DMS53 treated with DMSO at 0.1 percent for 48 hours (cell line): Measurements from ENCODE around the gene TXNDC16.

Source experiments
- DNase-seq: peaks from one replicate; lab custom pipeline; 2025; ENCODE audit not compliant: unreplicated experiment; lab: John Stamatoyannopoulos, UW

Gene TXNDC16

GRCh38 chr14:52455291-52456088 lies 96.8 kb downstream of the TXNDC16 start:
- no peak for DNase-seq

GRCh38 chr14:52447236-52447635 lies 105.1 kb downstream of the TXNDC16 start:
- DNase-seq: no peak

GRCh38 chr14:52446355-52446754 lies 106.0 kb downstream of the TXNDC16 start:
- no peak for DNase-seq

DNA sequence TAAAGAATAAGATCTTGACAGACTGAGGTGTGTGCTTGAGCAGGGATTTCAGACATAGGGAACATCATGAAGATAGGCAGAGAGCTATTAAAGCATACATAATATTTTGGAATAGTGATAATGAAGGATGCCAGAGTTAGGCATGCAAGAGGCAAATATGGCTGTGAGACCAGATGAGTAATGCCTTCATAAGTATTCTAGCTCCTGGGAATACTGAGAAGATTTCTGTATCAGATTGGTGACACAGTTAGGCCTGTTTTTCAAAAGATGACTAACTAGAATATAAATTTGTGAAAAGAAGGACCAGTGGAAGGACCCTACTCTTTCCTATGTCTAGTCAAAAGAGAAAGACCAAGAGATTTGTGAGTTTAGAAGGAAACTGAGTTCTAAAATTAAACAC lies 108.8 kb downstream of the TXNDC16 start:
- DNase-seq: no peak

GRCh38 chr14:52442602-52443001 lies 109.7 kb downstream of the TXNDC16 start:
- DNase-seq: no peak

- no peak for DNase-seq
Measured at GRCh38 chr14:52442166-52442565, 110.1 kb downstream of the TXNDC16 start.

- no peak for DNase-seq
Measured at GRCh38 chr14:52439476-52439875, 112.8 kb downstream of the TXNDC16 start.

DNA sequence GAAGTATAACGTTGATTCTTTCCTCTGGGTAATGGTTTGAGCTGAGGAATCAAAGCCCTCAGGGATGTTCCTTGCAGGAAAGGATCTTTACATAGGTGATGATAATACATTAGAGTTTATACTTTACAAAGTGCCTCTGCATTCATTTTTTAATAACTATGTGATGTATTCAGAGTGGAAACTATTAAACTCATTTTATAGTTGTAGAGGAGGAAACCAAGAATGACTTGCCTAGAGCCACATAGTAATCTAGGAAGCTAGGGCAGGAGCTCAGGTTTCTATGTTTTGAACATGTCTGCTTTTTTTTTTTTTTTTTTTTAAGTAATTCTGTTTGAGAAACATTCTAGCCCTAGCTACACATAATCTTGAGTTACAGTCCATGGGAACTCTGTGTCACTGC lies 117.3 kb downstream of the TXNDC16 start:
- no peak for DNase-seq

GRCh38 chr14:52430474-52430873 lies 121.8 kb downstream of the TXNDC16 start:
- DNase-seq: no peak

DNA sequence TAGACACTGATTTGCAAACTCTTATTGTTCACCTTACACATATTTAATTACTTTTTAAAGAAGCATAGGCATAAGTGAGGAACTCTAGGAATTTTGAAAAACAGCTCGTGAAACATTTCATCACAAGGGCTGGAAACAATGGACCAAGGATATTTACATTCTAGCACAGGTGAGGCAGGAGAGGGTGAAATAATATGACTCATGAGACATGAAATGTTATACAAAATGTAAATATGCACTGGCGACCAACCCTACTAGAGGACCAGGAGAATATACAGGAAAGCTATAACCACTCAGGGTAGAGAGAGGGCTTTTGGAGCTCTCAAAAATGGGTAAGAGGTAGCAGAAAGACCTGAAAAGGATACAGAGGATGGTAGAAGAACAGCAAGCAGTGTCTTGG lies 122.9 kb downstream of the TXNDC16 start:
- DNase-seq: peak; percentile 41

GRCh38 chr14:52427460-52427859 lies 124.8 kb downstream of the TXNDC16 start:
- no peak for DNase-seq

DNA sequence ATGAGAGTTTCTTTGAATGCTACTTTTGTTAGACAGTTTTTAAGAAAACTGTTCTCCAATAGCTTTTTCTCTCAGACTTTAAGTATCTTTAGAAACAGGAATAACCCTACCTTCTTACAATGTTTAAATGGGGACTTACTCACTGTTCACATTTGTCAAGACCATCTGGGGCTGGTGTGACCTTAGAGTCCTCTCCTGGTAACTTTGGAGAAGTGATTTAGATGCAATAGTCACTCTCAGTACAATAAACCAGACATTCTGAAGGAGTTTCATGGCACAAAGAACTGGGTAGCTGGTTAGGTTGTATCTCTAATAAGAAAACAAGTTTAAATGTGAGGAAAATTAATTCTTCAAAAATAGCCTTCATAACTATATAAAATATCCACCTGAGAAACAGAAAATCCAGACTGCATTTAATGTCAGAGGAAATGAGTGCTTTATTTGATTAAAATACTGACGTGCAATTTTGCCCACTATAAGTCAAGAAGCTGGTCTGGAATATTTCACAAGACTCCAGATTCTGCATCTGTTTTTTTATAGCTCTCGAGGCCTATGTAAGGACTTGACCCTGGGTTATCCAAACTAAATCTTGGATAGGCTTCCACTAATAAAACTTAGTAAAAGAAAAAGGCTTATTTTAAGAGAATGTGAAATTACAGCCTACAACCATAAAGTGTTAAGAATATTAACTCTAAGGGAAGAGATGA lies 129.5 kb downstream of the TXNDC16 start:
- DNase-seq: no peak

- no peak for DNase-seq
Measured at GRCh38 chr14:52417139-52417538, 135.2 kb downstream of the TXNDC16 start.

- DNase-seq: no peak
Measured at GRCh38 chr14:52413729-52414408, 138.4 kb downstream of the TXNDC16 start.

DNA sequence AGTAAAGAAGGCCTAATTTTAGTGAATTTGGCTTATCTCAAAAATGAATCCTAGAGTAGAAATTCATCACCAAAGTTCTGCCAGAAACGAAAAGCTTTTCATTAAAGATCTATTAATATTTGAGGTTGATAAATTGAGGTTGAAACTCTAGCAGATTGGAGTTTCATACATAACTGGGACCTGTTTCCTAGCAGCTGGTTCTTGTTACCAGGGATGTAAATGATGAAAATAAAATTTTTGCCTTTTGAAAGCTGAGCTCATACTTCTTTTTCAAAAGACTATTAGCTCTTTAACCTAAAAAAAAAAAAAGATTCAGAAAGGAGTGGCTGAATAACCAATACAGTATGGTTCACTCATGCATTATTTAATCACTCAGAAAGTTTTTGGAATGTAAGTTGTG lies 139.9 kb downstream of the TXNDC16 start:
- no peak for DNase-seq

- DNase-seq: no peak
Measured at GRCh38 chr14:52405314-52405713, 147.0 kb downstream of the TXNDC16 start.

- no peak for DNase-seq
Measured at GRCh38 chr14:52402812-52403526, 149.3 kb downstream of the TXNDC16 start.

- no peak for DNase-seq
Measured at GRCh38 chr14:52400846-52401245, 151.5 kb downstream of the TXNDC16 start.

- no peak for DNase-seq
Measured at GRCh38 chr14:52399921-52400595, 152.2 kb downstream of the TXNDC16 start.

DNA sequence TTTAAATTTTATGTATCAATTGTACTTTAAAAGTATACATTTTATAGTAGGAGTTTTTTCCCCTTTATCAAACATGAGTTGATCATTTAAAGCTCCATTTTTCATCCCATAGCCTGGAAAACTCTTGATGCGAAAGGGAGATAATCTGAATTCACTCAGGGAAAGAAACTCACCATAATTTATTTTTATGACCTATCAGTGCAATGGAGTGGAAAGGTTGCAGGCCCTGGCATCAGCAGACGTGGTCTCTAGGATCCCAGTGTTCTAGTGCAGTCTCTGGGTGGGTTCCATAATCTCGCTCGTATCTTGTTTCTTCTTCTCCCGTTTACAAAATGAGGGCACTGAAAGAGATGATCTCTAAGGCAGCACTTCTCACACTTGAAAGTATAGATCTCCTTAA lies 153.2 kb downstream of the TXNDC16 start:
- DNase-seq: no peak

- DNase-seq: no peak
Measured at GRCh38 chr14:52397844-52398243, 154.5 kb downstream of the TXNDC16 start.
